ENCODE results near the gene OR2A14. TPM values are rescaled to one million over a fixed set of nuclear protein-coding genes. Genes with fewer than 3 reads are reported as not detected.

Gene OR2A14
- total RNA-seq, 1 experiment from 2014 or later = not detected

GRCh38 chr7:144085978-144086377 is 37.0 kb upstream of the OR2A14 start, which contains the start of gene OR2A12:
OR2A12 (plus strand) TSS chr7:144086278; CDS start chr7:144095108, 8,830 bp downstream.
- BruUV-seq (replicated peaks) = no TSS peak
- H3K4me1 ChIP-seq (ENCODE audit: control insufficient read depth, insufficient read depth, low read length) = no peaks in the 10 kb centered on the region
- no peak within 1 kb of the TSS for H3K4me3 ChIP-seq (ENCODE audit: low read depth in 2 of 2, low read length in 2 of 2)
- ChIA-PET POLR2A (no interaction called here), CTCF (no interaction called here)
- in situ Hi-C loops (cut with HindIII; ENCODE audit: low pct_unique_long_range_greater_than_20kb, low sequenced_read_pairs) (no loop called here), intact Hi-C loops (cut with micrococcal nuclease; ENCODE audit: unreplicated experiment) (no loop called here)
- TF ChIP-seq POLR2AphosphoS5 (IDR thresholded peaks at IDR 0.05; ENCODE audit: low read depth, low read length) (no peak), SIN3A (IDR thresholded peaks at IDR 0.05; ENCODE audit: borderline replicate concordance, insufficient read depth, low read depth, low read length) (no peak), REST (IDR thresholded peaks at IDR 0.05; ENCODE audit: insufficient read depth in 1 of 2, low read depth in 2 of 2, low read length in 1 of 2) (no peak), TCF7L2 (IDR thresholded peaks at IDR 0.05; ENCODE audit: low read depth, low read length) (no peak), CTCF (IDR thresholded peaks at IDR 0.05) (no peak)
- ATAC-seq (no peak), DNase-seq (ENCODE audit: low read depth, low spot score) (no peak)
- no peak within 1 kb of the TSS for H3K27ac ChIP-seq (ENCODE audit: low read length)
- no peaks in the 10 kb centered on the region for H3K27me3 ChIP-seq (ENCODE audit: control insufficient read depth, insufficient read depth, low read length)
- H3K36me3 ChIP-seq (ENCODE audit: control insufficient read depth, insufficient read depth, low read length) = no peaks in the 10 kb centered on the region
- no peaks in the 10 kb centered on the region for H3K9me3 ChIP-seq (ENCODE audit: control insufficient read depth, insufficient read depth, low read depth, low read length)

GRCh38 chr7:144086730-144087129 is 36.2 kb upstream of the OR2A14 start:
- intact Hi-C loops (cut with micrococcal nuclease; ENCODE audit: unreplicated experiment) = no loop called here
- CTCF ChIA-PET = no interaction called here
- BruUV-seq (replicated peaks) = no TSS peak

More at GRCh38 chr7:144086730-144087129, 36.2 kb upstream of the OR2A14 start:
- DNase-seq (ENCODE audit: low read depth, low spot score) (no peak), ATAC-seq (no peak)
- POLR2A ChIA-PET = no interaction called here
- H3K27me3 ChIP-seq (ENCODE audit: control insufficient read depth, insufficient read depth, low read length) = no peaks in the 10 kb centered on the region
- no peaks in the 10 kb centered on the region for H3K4me1 ChIP-seq (ENCODE audit: control insufficient read depth, insufficient read depth, low read length)
- in situ Hi-C loops (cut with HindIII; ENCODE audit: low pct_unique_long_range_greater_than_20kb, low sequenced_read_pairs) = no loop called here
- H3K27ac ChIP-seq (ENCODE audit: low read length) = no peak overlapping the region
- no peaks in the 10 kb centered on the region for H3K36me3 ChIP-seq (ENCODE audit: control insufficient read depth, insufficient read depth, low read length)
- H3K9me3 ChIP-seq (ENCODE audit: control insufficient read depth, insufficient read depth, low read depth, low read length) = no peaks in the 10 kb centered on the region
- no peak for TF ChIP-seq TCF7L2 (IDR thresholded peaks at IDR 0.05; ENCODE audit: low read depth, low read length)
- no peak for TF ChIP-seq POLR2AphosphoS5 (IDR thresholded peaks at IDR 0.05; ENCODE audit: low read depth, low read length)
- no peak for TF ChIP-seq REST (IDR thresholded peaks at IDR 0.05; ENCODE audit: insufficient read depth in 1 of 2, low read depth in 2 of 2, low read length in 1 of 2)
- TF ChIP-seq CTCF (IDR thresholded peaks at IDR 0.05) = no peak
- no peak for TF ChIP-seq SIN3A (IDR thresholded peaks at IDR 0.05; ENCODE audit: borderline replicate concordance, insufficient read depth, low read depth, low read length)
- no peak overlapping the region for H3K4me3 ChIP-seq (ENCODE audit: low read depth in 2 of 2, low read length in 2 of 2)
